Neural progenitor cell (in vitro differentiated cells): ENCODE measurements around the gene SMPD2.

ENCODE experiments used
- EZH2 ChIP-seq: fragments of 200-600 bp; sonication (generic); IDR thresholded peaks from 2 replicates; pipeline ENCODE4 v1.6.1; 2017; ENCODE audit warnings: antibody characterized with exemption, mild to moderate bottlenecking, moderate library complexity
- EZH2phosphoT487 ChIP-seq: fragments of 200-600 bp; sonication (generic); IDR thresholded peaks from 2 replicates; pipeline ENCODE4 v1.6.1; 2017; ENCODE audit warnings: antibody characterized with exemption
- TF ChIP-seq, protein P1 (sequence below): fragments of 200-600 bp; sonication (generic); IDR thresholded peaks from 2 replicates; pipeline ENCODE4 v1.5.1; 2017; ENCODE audit warnings: antibody characterized with exemption, mild to moderate bottlenecking

DNA sequence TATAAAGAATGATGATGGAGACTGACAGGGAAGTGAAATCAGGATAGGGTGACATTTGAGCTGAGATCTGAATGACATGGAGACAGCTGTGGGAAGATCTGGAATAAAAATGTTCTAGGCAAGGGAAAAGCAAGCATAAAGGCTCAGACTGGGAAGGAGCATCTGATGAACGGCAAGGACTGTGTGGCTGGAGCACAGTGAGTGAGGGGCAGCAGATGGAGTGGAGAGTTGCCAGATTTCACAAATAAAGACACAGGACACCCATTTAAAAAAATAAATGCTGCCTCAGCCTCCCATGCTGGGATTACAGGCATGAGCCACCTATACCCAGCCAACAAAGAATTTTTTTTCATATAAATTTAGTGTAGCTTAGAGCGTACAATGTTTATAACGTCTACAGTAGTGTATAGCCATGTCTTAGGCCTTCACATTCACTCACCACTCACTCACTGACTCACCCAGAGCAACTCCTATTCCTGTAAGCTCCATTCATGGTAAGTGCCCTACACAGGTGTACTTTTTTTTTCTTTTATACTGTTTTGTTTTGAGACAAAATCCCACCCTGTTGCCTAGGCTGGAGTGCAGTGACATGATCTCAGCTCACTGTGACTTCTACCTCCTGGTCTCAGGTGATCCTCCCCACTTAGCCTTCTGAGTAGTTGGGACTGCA, 44.9 kb downstream of the SMPD2 start:
- TF ChIP-seq, protein P1, sequence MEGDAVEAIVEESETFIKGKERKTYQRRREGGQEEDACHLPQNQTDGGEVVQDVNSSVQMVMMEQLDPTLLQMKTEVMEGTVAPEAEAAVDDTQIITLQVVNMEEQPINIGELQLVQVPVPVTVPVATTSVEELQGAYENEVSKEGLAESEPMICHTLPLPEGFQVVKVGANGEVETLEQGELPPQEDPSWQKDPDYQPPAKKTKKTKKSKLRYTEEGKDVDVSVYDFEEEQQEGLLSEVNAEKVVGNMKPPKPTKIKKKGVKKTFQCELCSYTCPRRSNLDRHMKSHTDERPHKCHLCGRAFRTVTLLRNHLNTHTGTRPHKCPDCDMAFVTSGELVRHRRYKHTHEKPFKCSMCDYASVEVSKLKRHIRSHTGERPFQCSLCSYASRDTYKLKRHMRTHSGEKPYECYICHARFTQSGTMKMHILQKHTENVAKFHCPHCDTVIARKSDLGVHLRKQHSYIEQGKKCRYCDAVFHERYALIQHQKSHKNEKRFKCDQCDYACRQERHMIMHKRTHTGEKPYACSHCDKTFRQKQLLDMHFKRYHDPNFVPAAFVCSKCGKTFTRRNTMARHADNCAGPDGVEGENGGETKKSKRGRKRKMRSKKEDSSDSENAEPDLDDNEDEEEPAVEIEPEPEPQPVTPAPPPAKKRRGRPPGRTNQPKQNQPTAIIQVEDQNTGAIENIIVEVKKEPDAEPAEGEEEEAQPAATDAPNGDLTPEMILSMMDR: no peak
- TF ChIP-seq EZH2 (no peak), EZH2phosphoT487 (no peak)
